Large intestine (tissue), 3 donors: ENCODE measurements around the gene VWF. TPM values are rescaled to one million over a fixed set of nuclear protein-coding genes. Genes with fewer than 3 reads are reported as not detected.

Experiments used
- DNase-seq, 2 donors: peaks; one replicate each; pipeline versions ENCODE4 v3.0.0 to v3.0.0-alpha.2; 2013
- H3K27ac ChIP-seq: one replicate; pipeline ENCODE4 v1.5.1; 2013; ENCODE audit warnings: low read length
- H3K27me3 ChIP-seq: 2 replicates; pipeline ENCODE4 v1.6.1; 2013; ENCODE audit warnings: low read length; ENCODE audit not compliant: control insufficient read depth, insufficient read depth
- H3K36me3 ChIP-seq: 2 replicates; pipeline ENCODE4 v1.6.1; 2013; ENCODE audit warnings: low read length; ENCODE audit not compliant: control insufficient read depth, insufficient read depth
- H3K4me1 ChIP-seq: one replicate; pipeline ENCODE4 v1.6.1; 2013; ENCODE audit warnings: low read length; ENCODE audit not compliant: control insufficient read depth, insufficient read depth
- H3K4me3 ChIP-seq: one replicate; pipeline ENCODE4 v1.5.1; 2013; ENCODE audit warnings: low read length
- H3K9me3 ChIP-seq: one replicate; pipeline ENCODE4 v1.6.1; 2013; ENCODE audit warnings: mild to moderate bottlenecking, low read depth, low read length, moderate library complexity; ENCODE audit not compliant: control insufficient read depth
- WGBS: methylation state at CpG from one replicate; pipeline ENCODE4 v1.1.5; 2013; ENCODE audit warnings: low lambda C conversion rate; ENCODE audit not compliant: insufficient coverage; 5-methylcytosine and 5-hydroxymethylcytosine counted together
- polyA plus RNA-seq: library from polyadenylated mRNA; unstranded; fragments of 120-200 nt; gene quantifications from one replicate; pipeline ENCODE4 v1.2.1, GENCODE V29; 2013

Gene VWF
- polyA plus RNA-seq, 1 donor, result 13.8 TPM

GRCh38 chr12:5969974-5970690 is 154.3 kb downstream of the VWF start:
- no CpG with 5 or more reads among the region's 5 CpGs for WGBS
- H3K4me1 ChIP-seq, result peaks cover under 1% of the 10 kb centered on the region
- DNase-seq, result no peak
- peaks cover 11% of the 10 kb centered on the region for H3K27me3 ChIP-seq
- H3K27ac ChIP-seq, result no peak overlapping the region
- no peaks in the 10 kb centered on the region for H3K36me3 ChIP-seq
- H3K4me3 ChIP-seq, result no peak overlapping the region
- no peaks in the 10 kb centered on the region for H3K9me3 ChIP-seq

DNA sequence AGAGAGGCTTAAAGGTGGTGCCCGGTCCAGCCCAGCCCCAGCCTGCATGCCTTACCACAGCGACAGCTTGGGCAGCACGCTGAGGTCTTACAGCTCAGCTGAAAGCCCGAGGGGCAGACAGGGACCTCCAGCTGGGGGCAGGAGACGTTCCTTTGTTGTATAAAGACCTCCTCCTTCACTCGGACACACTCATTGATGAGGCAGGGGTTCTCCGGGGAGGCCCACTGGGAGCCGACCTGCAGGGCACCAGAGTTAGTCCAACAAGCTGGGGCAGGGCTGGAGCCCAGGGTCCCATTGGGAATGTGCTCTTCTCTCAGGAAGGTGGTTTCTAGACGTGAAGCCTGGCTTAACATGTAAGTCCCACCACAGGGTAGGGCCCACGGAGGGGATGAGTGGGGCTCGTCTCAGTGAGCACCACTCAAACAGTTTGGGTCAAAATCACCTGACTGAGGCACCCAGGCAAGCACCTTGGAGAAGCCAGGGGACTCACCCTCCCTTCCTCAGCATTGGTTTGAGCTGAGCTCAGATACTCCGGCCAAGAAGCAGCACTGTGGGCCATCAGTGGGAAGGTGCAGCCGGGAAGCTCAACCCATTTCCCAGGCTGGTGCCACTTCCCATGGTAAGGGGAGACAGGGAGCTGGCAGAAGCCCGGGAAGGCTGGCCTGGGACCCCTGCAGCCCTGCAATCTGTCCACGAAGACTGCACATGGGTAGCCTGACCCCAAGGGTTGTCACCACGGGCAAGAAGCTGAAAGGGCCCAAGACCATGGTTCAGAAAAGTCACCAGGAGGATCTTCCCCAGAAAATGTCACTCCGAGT is 155.1 kb downstream of the VWF start:
- H3K36me3 ChIP-seq, result no peaks in the 10 kb centered on the region
- no peak overlapping the region for H3K27ac ChIP-seq
- WGBS, result no CpG with 5 or more reads among the region's 17 CpGs
- peaks cover 2% of the 10 kb centered on the region for H3K4me1 ChIP-seq
- peaks cover 8% of the 10 kb centered on the region for H3K27me3 ChIP-seq
- no peak for DNase-seq
- H3K9me3 ChIP-seq, result no peaks in the 10 kb centered on the region
- H3K4me3 ChIP-seq, result no peak overlapping the region

DNA sequence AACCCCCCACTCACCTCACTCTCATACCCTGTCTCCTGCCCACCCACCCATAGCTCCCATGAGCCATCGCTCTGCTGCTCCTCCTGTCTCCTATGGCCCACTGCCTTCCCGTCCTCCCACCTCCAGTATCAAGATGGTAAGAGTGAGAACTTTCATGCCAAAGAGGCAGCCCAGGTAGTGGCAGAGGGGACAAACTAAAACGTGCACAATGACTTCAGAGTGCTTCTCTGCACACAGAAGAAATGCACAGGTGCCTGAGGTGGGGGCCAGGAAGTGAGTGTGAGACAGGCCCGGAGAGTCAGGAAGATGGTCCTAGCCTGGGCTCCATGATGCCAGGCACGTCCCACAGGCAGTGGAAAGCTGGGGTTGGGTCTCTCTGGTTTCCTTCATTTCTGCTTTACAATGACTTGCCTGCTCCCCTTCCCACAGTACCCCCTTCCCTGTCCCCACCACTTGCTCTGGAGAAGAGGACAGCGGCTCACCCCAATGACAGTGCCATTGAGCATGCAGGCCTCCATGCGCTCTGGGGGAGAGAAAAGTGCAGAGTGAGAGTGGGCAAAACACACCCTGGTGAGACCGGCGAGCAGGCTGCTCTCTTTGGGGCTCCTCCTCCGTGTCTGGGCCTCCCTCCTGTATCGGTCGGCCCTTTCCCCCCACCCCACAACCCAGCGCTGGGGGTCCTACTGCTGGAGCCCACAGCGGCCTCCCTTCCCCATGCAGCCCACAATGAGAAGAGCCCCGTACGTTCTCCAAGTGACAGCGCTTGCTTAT is 156.6 kb downstream of the VWF start:
- no peak overlapping the region for H3K4me3 ChIP-seq
- no peak for DNase-seq
- H3K9me3 ChIP-seq, result no peaks in the 10 kb centered on the region
- H3K36me3 ChIP-seq, result no peaks in the 10 kb centered on the region
- whole genome bisulfite sequencing, result no CpG with 5 or more reads among the region's 17 CpGs
- peaks cover 2% of the 10 kb centered on the region for H3K4me1 ChIP-seq
- H3K27me3 ChIP-seq, result peaks cover 11% of the 10 kb centered on the region
- no peak overlapping the region for H3K27ac ChIP-seq

GRCh38 chr12:5966486-5967095 is 157.9 kb downstream of the VWF start:
- Histone ChIP-seq H3K4me3 (no peak overlapping the region), H3K4me1 (peaks cover 2% of the 10 kb centered on the region), H3K27ac (no peak overlapping the region), H3K27me3 (peaks cover 11% of the 10 kb centered on the region), H3K9me3 (no peaks in the 10 kb centered on the region), H3K36me3 (no peaks in the 10 kb centered on the region)
- DNase-seq, result no peak
- no CpG with 5 or more reads among the region's 11 CpGs for WGBS

GRCh38 chr12:5965950-5966383 is 158.5 kb downstream of the VWF start:
- H3K9me3 ChIP-seq, result no peaks in the 10 kb centered on the region
- WGBS, result no CpG with 5 or more reads among the region's 9 CpGs
- H3K27ac ChIP-seq, result no peak overlapping the region
- H3K4me3 ChIP-seq, result no peak overlapping the region
- peaks cover 7% of the 10 kb centered on the region for H3K27me3 ChIP-seq
- DNase-seq, result peak; percentile 14 to 25
- peaks cover 2% of the 10 kb centered on the region for H3K4me1 ChIP-seq
- H3K36me3 ChIP-seq, result no peaks in the 10 kb centered on the region

GRCh38 chr12:5964913-5965900 is 159.3 kb downstream of the VWF start:
- Histone ChIP-seq H3K27ac (no peak overlapping the region), H3K9me3 (no peaks in the 10 kb centered on the region), H3K4me3 (no peak overlapping the region), H3K27me3 (peaks cover 9% of the 10 kb centered on the region), H3K36me3 (no peaks in the 10 kb centered on the region), H3K4me1 (peaks cover 2% of the 10 kb centered on the region)
- peak in 1 of 2 donors; percentile 9 for DNase-seq
- WGBS, result 100% methylated on average over 2 of the region's 24 CpGs

GRCh38 chr12:5963515-5963914 is 161.0 kb downstream of the VWF start:
- no peaks in the 10 kb centered on the region for H3K9me3 ChIP-seq
- WGBS, result 96% methylated on average over 5 of the region's 7 CpGs
- H3K27ac ChIP-seq, result no peak overlapping the region
- DNase-seq, result no peak
- H3K4me3 ChIP-seq, result no peak overlapping the region
- peaks cover 9% of the 10 kb centered on the region for H3K27me3 ChIP-seq
- no peaks in the 10 kb centered on the region for H3K36me3 ChIP-seq
- peaks cover 2% of the 10 kb centered on the region for H3K4me1 ChIP-seq

DNA sequence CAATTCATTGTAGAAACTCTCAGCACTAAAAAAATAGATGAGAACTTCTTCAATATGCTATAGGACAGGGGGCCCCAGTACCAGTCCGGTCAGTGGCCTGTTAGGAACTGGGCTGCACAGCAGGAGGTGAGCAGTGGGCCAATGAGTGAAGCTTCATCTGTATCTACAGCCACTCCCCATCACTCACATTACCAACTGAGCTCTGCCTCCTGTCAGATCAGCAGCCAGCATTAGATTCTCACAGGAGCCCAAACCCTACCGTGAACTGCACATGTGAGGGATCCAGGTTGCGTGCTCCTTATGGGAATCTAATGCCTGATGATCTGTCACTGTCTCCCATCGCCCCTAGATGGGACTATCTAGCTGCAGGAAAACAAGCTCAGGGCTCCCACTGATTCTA is 163.7 kb downstream of the VWF start:
- WGBS, result no CpG with 5 or more reads among the region's 4 CpGs
- peaks cover 9% of the 10 kb centered on the region for H3K27me3 ChIP-seq
- DNase-seq, result no peak
- H3K27ac ChIP-seq, result no peak overlapping the region
- no peaks in the 10 kb centered on the region for H3K36me3 ChIP-seq
- H3K4me1 ChIP-seq, result peaks cover 2% of the 10 kb centered on the region
- no peaks in the 10 kb centered on the region for H3K9me3 ChIP-seq
- no peak overlapping the region for H3K4me3 ChIP-seq

- WGBS, result 89% methylated on average over 3 of the region's 5 CpGs
- no peak overlapping the region for H3K4me3 ChIP-seq
- H3K27me3 ChIP-seq, result peaks cover 5% of the 10 kb centered on the region
- no peaks in the 10 kb centered on the region for H3K36me3 ChIP-seq
- H3K27ac ChIP-seq, result no peak overlapping the region
- no peak for DNase-seq
- H3K4me1 ChIP-seq, result no peaks in the 10 kb centered on the region
- no peaks in the 10 kb centered on the region for H3K9me3 ChIP-seq
These were observed 167.5 kb downstream of the VWF start for GRCh38 chr12:5956987-5957386.
